Measurements from ENCODE around the gene AOPEP.

- no peak for TF ChIP-seq CTCF (conservative IDR thresholded peaks at IDR 0.05 in 1 of 2, IDR thresholded peaks at IDR 0.05 in 1 of 2; ENCODE audit: extremely low read depth in 1 of 2, insufficient read depth in 1 of 2, low read depth in 1 of 2, low read length in 2 of 2)
- no peak for TF ChIP-seq EZH2 (IDR thresholded peaks at IDR 0.05; ENCODE audit: borderline replicate concordance, low read length)
Observed at GRCh38 chr9:95060234-95060633, 333.7 kb downstream of the AOPEP start.

Measured in mammary epithelial cell (primary cell).